Measurements from ENCODE around the gene TRIM16. TPM values are rescaled to one million over a fixed set of nuclear protein-coding genes. Genes with fewer than 3 reads are reported as not detected.
"Not testable (repeated sequence)": the region's sequence is repeated elsewhere in the genome, so short reads cannot be mapped to it uniquely, and the experiment has no call there.

TRIM16 gene
- total RNA-seq, 1 donor from 2014 or later = 13.0 TPM

DNA sequence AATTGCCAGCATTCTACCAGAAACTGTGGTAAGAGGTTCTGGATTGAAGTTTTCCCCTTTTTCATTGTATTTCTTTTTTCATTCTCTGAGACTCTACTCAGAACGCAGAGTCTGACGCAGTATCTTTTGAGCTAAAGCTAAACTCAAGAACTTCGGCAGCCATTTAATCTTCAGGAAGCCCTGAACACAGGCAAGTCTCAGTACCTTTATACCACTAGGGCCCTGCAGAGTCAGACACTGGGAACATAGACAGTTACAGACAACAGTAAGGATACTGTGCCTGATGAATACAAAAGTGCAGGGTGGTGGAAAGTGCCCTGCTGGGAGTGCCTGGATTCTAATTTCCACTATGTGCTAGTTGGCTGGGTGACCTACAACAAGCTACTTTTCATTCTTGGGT lies 976 bp downstream of the TRIM16 start:
- H3K9me3 Mint-ChIP-seq, H3K27ac Mint-ChIP-seq: not testable (repeated sequence)
- peaks cover 13% of the 10 kb centered on the region for H3K36me3 Mint-ChIP-seq (ENCODE audit: low read depth)

DNA sequence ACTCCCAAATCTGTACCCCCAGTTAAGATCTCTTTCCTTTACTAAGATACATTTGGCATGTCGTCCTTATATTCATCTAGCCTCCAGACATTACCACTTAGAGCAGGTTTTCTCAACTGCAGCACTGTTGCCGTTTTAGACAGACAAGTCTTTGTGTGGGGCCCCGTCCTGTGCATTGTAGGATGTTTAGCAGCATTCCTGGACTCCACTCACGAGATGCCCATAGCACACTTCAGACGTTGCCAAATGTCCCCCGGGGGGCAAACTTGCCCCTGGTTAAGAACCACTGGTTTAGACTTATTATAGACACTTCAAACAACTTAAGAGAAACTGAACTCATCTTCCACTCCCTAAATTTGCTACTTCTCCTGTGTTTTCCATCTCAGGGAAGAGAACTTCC lies 8.1 kb downstream of the TRIM16 start:
- H3K4me1 Mint-ChIP-seq (ENCODE audit: low read depth); H3K27ac Mint-ChIP-seq; DNase-seq (ENCODE audit: low spot score); intact Hi-C loops (cut with micrococcal nuclease); H3K27me3 Mint-ChIP-seq (ENCODE audit: low read depth); H3K9me3 Mint-ChIP-seq; H3K4me3 Mint-ChIP-seq (ENCODE audit: low read depth): not testable (repeated sequence)
- H3K36me3 Mint-ChIP-seq (ENCODE audit: low read depth) = peaks cover 31% of the 10 kb centered on the region

More for the DNA sequence above, 976 bp downstream of the TRIM16 start:
- H3K4me3 Mint-ChIP-seq (ENCODE audit: low read depth) = peak overlapping the region; percentile 92
- intact Hi-C loops (cut with micrococcal nuclease); DNase-seq (ENCODE audit: low spot score); H3K27me3 Mint-ChIP-seq (ENCODE audit: low read depth): not testable (repeated sequence)
- peaks cover 23% of the 10 kb centered on the region for H3K4me1 Mint-ChIP-seq (ENCODE audit: low read depth)

DNA sequence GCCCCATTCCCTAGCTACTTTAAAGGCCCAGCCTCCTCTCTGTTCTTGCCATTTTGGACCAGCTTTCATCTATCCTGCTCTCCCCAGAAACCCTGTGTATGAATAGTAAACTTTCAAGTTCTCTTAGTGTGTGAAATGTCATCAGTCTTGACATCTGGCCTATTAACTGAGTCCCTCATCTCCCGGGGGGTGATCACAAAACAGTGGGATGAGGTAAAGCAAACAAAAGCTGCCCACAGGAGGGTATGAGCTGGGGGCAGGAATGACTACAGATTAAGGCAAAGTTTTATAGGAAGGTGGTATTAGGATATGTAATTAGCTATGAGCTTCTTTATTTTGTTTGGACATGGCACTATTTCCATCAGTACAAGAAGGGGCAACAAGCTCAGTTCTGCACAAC lies 9.5 kb downstream of the TRIM16 start:
- H3K4me3 Mint-ChIP-seq (ENCODE audit: low read depth); H3K27me3 Mint-ChIP-seq (ENCODE audit: low read depth); H3K9me3 Mint-ChIP-seq; H3K27ac Mint-ChIP-seq; intact Hi-C loops (cut with micrococcal nuclease); DNase-seq (ENCODE audit: low spot score); H3K4me1 Mint-ChIP-seq (ENCODE audit: low read depth): not testable (repeated sequence)
- peaks cover 25% of the 10 kb centered on the region for H3K36me3 Mint-ChIP-seq (ENCODE audit: low read depth)

DNA sequence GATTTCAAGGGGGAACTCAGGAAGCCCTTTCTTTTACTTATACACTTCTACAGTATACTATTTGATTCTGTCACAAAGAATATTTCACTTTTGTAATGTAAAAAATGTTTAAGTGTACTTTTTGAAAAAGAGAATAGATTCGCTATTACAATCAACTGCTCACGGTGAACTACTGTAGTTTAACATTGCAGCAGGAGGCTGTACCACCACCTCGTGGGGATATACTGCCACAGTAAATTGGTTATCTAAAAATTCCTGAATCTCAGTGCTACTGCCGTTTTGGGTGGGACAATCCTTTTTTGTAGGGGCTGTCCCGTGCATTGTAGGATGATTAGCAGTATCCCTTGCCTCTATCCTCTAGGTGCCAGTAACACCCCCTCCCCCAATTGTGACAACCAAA lies 14.6 kb downstream of the TRIM16 start:
- intact Hi-C loops (cut with micrococcal nuclease); H3K4me3 Mint-ChIP-seq (ENCODE audit: low read depth); DNase-seq (ENCODE audit: low spot score): not testable (repeated sequence)

DNA sequence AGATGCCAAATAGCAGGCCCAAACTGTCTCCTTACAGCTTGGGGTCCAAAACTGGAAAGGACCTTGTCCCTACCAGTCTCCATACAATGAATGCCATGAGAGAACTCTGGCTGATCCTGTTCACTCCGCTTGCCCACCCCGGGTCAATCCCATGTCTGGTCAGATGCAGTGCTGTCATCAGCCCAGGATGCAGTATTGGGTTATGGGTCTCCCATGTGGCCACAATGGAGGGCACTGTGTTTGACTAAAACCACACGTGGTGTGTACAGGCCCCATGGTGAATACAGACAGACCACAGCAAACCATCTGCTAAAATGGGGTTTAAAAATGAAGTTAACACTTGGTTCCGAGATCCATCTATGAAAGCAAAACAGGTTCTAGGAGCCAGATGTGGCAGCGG lies 20.4 kb downstream of the TRIM16 start:
- Mint-ChIP-seq H3K9me3 (no peaks in the 10 kb centered on the region), H3K36me3 (ENCODE audit: low read depth) (peaks cover 13% of the 10 kb centered on the region), H3K4me1 (ENCODE audit: low read depth) (peaks cover 6% of the 10 kb centered on the region), H3K27me3 (ENCODE audit: low read depth) (no peaks in the 10 kb centered on the region), H3K4me3 (ENCODE audit: low read depth) (no peak overlapping the region), H3K27ac (no peak overlapping the region)
- DNase-seq (ENCODE audit: low spot score) = no peak
- intact Hi-C loops (cut with micrococcal nuclease) = no loop called here

More for the DNA sequence above, 14.6 kb downstream of the TRIM16 start:
- not testable (repeated sequence) for H3K9me3 Mint-ChIP-seq; H3K36me3 Mint-ChIP-seq (ENCODE audit: low read depth); H3K27ac Mint-ChIP-seq; H3K27me3 Mint-ChIP-seq (ENCODE audit: low read depth); H3K4me1 Mint-ChIP-seq (ENCODE audit: low read depth)

DNA sequence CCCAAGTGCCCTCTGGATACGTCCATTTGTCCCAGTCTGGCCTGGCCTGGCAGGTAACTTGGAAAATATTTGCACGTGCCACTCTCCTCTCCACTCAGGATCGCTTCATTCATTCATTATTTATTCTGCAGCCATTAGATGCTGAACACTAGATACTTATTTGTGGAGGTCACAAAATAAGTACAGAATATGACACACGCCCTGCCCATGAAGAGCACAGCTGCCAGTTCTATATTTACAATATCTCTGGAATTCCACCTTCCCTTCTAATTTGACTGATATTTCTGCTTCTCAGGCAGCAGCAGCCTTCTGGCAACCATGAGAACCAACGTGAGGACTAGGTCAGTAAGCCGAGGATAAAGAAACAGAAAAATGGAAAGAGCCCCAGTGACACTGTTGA lies 20.9 kb downstream of the TRIM16 start:
- H3K27ac Mint-ChIP-seq = no peak overlapping the region
- no peaks in the 10 kb centered on the region for H3K9me3 Mint-ChIP-seq
- intact Hi-C loops (cut with micrococcal nuclease) = no loop called here
- no peaks in the 10 kb centered on the region for H3K27me3 Mint-ChIP-seq (ENCODE audit: low read depth)
- no peak for DNase-seq (ENCODE audit: low spot score)
- peaks cover 17% of the 10 kb centered on the region for H3K36me3 Mint-ChIP-seq (ENCODE audit: low read depth)
- H3K4me3 Mint-ChIP-seq (ENCODE audit: low read depth) = no peak overlapping the region
- peaks cover 6% of the 10 kb centered on the region for H3K4me1 Mint-ChIP-seq (ENCODE audit: low read depth)

DNA sequence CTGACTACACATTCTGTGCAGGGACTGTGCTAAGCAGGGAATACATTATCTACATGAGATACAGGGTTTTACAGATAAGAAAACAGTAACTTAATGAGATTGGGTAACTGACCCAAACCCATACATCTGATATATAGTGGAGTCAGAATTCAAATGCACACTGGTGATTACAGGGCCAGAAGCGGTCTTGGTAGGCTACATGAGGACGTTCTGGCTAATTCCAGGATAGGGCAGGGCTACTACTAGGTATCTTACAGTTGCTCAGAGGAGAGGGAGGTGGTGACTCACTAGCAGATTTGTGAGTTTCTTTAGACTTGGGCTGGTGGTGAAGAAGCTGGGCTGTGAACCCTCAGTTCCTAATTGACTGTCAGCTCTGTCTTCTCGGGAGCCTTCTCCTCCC lies 21.4 kb downstream of the TRIM16 start:
- H3K4me1 Mint-ChIP-seq (ENCODE audit: low read depth) = peaks cover 6% of the 10 kb centered on the region
- intact Hi-C loops (cut with micrococcal nuclease) = no loop called here
- no peak overlapping the region for H3K27ac Mint-ChIP-seq
- no peak for DNase-seq (ENCODE audit: low spot score)
- no peak overlapping the region for H3K4me3 Mint-ChIP-seq (ENCODE audit: low read depth)
- H3K27me3 Mint-ChIP-seq (ENCODE audit: low read depth) = no peaks in the 10 kb centered on the region
- H3K9me3 Mint-ChIP-seq = no peaks in the 10 kb centered on the region
- peaks cover 18% of the 10 kb centered on the region for H3K36me3 Mint-ChIP-seq (ENCODE audit: low read depth)

DNA sequence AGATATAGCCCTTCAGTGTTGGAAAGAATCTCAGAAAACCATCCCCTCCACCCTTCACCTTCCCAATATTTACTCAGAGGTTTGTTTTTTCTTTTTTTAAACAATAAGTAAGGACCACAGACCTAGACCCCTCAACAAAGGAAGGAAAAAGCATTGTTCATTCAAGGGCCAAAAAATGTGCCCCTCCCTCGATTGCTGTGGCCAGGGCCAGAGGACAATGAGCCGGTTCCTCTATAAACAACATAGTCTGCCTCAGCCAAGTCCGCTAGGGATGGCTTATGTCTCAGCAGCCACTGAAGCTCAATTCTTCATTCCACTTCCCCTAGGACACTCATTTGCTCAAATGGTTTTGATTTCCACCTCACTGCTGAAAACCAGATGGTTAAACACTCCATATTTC lies 24.0 kb downstream of the TRIM16 start:
- no peak for DNase-seq (ENCODE audit: low spot score)
- intact Hi-C loops (cut with micrococcal nuclease) = no loop called here
- Mint-ChIP-seq H3K36me3 (ENCODE audit: low read depth) (peaks cover 22% of the 10 kb centered on the region), H3K9me3 (no peaks in the 10 kb centered on the region), H3K4me3 (ENCODE audit: low read depth) (no peak overlapping the region), H3K27me3 (ENCODE audit: low read depth) (no peaks in the 10 kb centered on the region), H3K4me1 (ENCODE audit: low read depth) (peaks cover 9% of the 10 kb centered on the region), H3K27ac (no peak overlapping the region)

DNA sequence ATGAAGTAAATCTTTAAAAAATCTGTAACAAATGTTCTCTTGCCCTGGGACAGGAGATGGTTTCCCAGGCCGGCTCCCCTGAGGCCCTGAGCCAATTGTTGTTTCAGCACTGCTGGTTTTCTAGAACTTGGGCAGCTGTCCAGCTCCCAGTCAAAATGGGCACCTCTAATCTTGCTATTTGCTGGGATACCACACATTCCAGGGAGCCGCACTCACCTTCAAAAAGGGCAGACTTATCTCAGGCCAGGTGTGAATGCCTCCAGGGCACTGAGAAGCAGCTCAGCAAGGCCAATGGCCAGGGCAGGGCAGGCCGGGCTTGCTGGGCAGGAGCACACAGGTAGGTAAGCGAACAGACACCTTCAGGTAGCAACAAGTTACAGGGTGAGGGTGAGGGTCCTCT lies 24.4 kb downstream of the TRIM16 start:
- Mint-ChIP-seq H3K27ac (no peak overlapping the region), H3K27me3 (ENCODE audit: low read depth) (no peaks in the 10 kb centered on the region), H3K36me3 (ENCODE audit: low read depth) (peaks cover 22% of the 10 kb centered on the region), H3K4me3 (ENCODE audit: low read depth) (no peak overlapping the region), H3K9me3 (no peaks in the 10 kb centered on the region), H3K4me1 (ENCODE audit: low read depth) (peaks cover 9% of the 10 kb centered on the region)
- intact Hi-C loops (cut with micrococcal nuclease) = no loop called here
- DNase-seq (ENCODE audit: low spot score) = no peak

DNA sequence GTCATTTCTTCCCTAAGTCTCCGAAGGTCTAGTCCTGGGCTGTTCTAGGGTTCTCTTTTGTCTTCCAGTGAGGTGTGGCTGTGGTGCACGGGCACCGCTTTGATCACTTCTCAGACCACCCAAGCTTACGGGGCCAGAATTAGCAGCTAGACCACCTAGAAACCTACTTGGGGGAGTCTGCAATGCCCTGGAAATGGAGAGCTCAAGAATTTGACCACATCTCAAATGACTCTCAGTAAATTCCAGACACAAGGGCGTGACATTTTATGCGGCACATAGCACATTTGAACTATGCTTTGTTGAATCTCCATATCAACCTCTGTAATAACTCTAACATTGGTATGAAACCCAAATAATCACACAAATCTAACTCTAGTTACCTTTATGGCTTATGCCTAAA lies 24.9 kb downstream of the TRIM16 start:
- Mint-ChIP-seq H3K9me3 (no peaks in the 10 kb centered on the region), H3K4me1 (ENCODE audit: low read depth) (peaks cover 9% of the 10 kb centered on the region), H3K27ac (no peak overlapping the region), H3K4me3 (ENCODE audit: low read depth) (no peak overlapping the region), H3K36me3 (ENCODE audit: low read depth) (peaks cover 19% of the 10 kb centered on the region), H3K27me3 (ENCODE audit: low read depth) (no peaks in the 10 kb centered on the region)
- no peak for DNase-seq (ENCODE audit: low spot score)
- intact Hi-C loops (cut with micrococcal nuclease) = no loop called here

DNA sequence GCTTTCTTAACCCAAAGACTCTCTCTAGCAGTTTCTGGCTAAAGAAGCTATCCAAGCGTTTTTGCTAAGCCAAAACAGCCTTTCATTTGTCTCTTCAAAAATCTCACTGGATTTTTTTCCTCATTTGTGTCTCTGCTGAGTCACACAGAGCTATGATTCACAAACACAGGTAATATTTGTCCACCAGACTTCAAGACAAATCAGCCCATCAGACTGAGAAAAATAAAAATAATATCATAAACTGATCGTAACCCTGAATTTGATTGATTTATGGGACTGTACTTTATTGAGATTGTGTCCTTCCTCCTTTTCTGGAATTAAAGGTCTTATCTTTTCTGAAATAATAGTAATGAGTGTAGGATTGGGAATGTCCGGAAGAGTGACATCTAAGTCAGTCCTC lies 25.8 kb downstream of the TRIM16 start:
- no peak overlapping the region for H3K27ac Mint-ChIP-seq
- H3K27me3 Mint-ChIP-seq (ENCODE audit: low read depth) = no peaks in the 10 kb centered on the region

DNA sequence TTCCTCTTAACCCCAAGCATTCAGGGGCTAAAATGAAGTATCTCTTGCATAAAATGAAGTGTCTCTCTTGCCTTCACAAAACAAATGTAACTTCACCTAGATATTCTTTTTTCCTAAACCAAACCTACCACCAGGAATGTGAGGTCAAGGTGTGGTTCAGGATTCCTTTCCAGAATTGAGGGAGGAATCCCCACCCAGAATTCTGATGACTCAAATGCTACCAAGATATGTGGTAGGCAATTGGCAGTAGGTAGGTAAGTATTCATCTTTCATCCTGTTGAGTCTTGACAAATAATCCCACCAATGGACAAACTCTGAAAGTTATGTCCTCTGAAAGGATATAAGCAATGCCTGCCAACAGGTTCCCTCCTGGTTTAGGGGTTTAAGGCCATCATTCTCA lies 26.2 kb downstream of the TRIM16 start:
- intact Hi-C loops (cut with micrococcal nuclease) = no loop called here
- H3K9me3 Mint-ChIP-seq = no peaks in the 10 kb centered on the region
- H3K27me3 Mint-ChIP-seq (ENCODE audit: low read depth) = no peaks in the 10 kb centered on the region
- peaks cover 13% of the 10 kb centered on the region for H3K36me3 Mint-ChIP-seq (ENCODE audit: low read depth)
- H3K4me3 Mint-ChIP-seq (ENCODE audit: low read depth) = no peak overlapping the region
- no peak for DNase-seq (ENCODE audit: low spot score)
- H3K27ac Mint-ChIP-seq = no peak overlapping the region
- peaks cover 11% of the 10 kb centered on the region for H3K4me1 Mint-ChIP-seq (ENCODE audit: low read depth)

More for the DNA sequence above, 25.8 kb downstream of the TRIM16 start:
- Mint-ChIP-seq H3K4me1 (ENCODE audit: low read depth) (peaks cover 9% of the 10 kb centered on the region), H3K4me3 (ENCODE audit: low read depth) (no peak overlapping the region), H3K9me3 (no peaks in the 10 kb centered on the region), H3K36me3 (ENCODE audit: low read depth) (peaks cover 13% of the 10 kb centered on the region)
- DNase-seq (ENCODE audit: low spot score) = no peak
- intact Hi-C loops (cut with micrococcal nuclease) = no loop called here

DNA sequence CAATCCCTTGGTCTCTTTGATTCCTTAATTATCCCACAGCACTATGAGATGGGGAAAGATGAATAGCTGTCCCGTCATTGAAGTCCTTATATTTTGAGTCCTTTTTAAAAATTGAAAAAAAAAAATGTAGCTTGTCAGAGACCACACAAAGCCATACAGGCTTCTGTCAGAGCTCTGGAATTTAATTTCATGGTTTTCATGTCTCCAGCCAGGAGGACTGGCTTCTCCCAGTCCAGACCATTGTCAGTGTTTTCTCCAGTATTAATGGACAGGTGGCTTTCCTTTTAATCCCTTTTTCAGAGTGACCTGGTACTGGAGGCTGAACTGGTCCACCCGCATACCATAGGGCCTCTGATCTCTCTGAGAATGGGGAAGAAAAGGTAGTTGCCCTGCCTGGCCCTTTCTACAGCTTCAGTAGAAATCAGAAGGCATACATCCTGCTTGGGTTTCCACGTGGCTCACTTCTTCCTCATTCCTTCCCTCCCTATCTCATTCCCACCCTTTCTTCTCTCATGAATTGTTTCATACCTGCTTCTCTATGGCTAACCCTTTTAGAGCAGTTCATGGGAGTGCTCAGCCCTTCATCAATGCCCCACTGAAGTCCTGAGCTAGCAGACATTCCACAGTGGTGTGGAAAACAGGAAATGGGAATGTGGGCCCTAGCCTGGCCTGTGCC lies 29.1 kb downstream of the TRIM16 start:
- Mint-ChIP-seq H3K4me3 (ENCODE audit: low read depth) (no peak overlapping the region), H3K27me3 (ENCODE audit: low read depth) (no peaks in the 10 kb centered on the region), H3K9me3 (no peaks in the 10 kb centered on the region), H3K27ac (no peak overlapping the region), H3K36me3 (ENCODE audit: low read depth) (peaks cover 13% of the 10 kb centered on the region), H3K4me1 (ENCODE audit: low read depth) (peaks cover 23% of the 10 kb centered on the region)
- DNase-seq (ENCODE audit: low spot score) = no peak
- intact Hi-C loops (cut with micrococcal nuclease) = no loop called here

DNA sequence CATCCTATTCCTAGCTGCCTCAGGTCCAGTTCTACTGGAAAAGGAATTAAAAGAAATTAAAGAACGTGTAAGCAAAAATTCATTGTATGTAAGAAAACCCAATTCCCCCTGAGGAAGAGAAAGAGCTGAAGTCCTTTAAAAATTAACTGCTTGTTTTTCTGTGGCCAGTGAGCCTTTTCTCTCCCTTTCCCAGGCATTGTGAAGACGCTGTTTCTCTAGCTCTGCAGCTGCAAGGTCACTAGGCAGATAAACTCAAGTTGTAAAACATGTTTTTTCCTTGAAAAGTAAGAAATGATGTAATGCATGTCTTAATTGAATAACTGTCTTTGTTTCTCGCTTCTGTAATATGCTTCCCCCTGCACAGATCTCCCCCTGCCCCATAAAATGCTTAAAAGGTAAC lies 29.7 kb downstream of the TRIM16 start:
- intact Hi-C loops (cut with micrococcal nuclease); H3K27ac Mint-ChIP-seq; H3K27me3 Mint-ChIP-seq (ENCODE audit: low read depth); H3K4me3 Mint-ChIP-seq (ENCODE audit: low read depth); H3K9me3 Mint-ChIP-seq; DNase-seq (ENCODE audit: low spot score): not testable (repeated sequence)
- H3K4me1 Mint-ChIP-seq (ENCODE audit: low read depth) = peaks cover 23% of the 10 kb centered on the region
- H3K36me3 Mint-ChIP-seq (ENCODE audit: low read depth) = peaks cover 13% of the 10 kb centered on the region
